ENCODE results near the gene PSG3. TPM values are rescaled to one million over a fixed set of nuclear protein-coding genes. Genes with fewer than 3 reads are reported as not detected.
"Not testable (repeated sequence)": the region's sequence is repeated elsewhere in the genome, so short reads cannot be mapped to it uniquely, and the experiment has no call there.

PSG3 gene
- total RNA-seq: not detected
- long read RNA-seq: 0 reads

GRCh38 chr19:42740381-42740780 lies at the start of gene PSG3:
PSG3 (minus strand) TSS chr19:42740481; CDS start chr19:42740384, 97 bp downstream.
- DNase-seq (ENCODE audit: low spot score); intact Hi-C loops (cut with DNase I): not testable (repeated sequence)

- intact Hi-C loops (cut with DNase I); DNase-seq (ENCODE audit: low spot score): not testable (repeated sequence)
Observed at GRCh38 chr19:42788766-42789165, 48.5 kb upstream of the PSG3 start.

- intact Hi-C loops (cut with DNase I); DNase-seq (ENCODE audit: low spot score): not testable (repeated sequence)
Observed at GRCh38 chr19:42787766-42788165, 47.5 kb upstream of the PSG3 start.

- intact Hi-C loops (cut with DNase I); DNase-seq (ENCODE audit: low spot score): not testable (repeated sequence)
Observed at GRCh38 chr19:42776750-42777612, 36.7 kb upstream of the PSG3 start.

GRCh38 chr19:42774510-42775158 lies 34.4 kb upstream of the PSG3 start:
- intact Hi-C loops (cut with DNase I); DNase-seq (ENCODE audit: low spot score): not testable (repeated sequence)

GRCh38 chr19:42767319-42767718 lies 27.0 kb upstream of the PSG3 start:
- DNase-seq (ENCODE audit: low spot score); intact Hi-C loops (cut with DNase I): not testable (repeated sequence)

GRCh38 chr19:42766871-42767270 lies 26.6 kb upstream of the PSG3 start:
- intact Hi-C loops (cut with DNase I); DNase-seq (ENCODE audit: low spot score): not testable (repeated sequence)

- DNase-seq (ENCODE audit: low spot score): no peak
- intact Hi-C loops (cut with DNase I): no loop called here
Observed at GRCh38 chr19:42764836-42765235, 24.6 kb upstream of the PSG3 start.

- intact Hi-C loops (cut with DNase I): no loop called here
- no peak for DNase-seq (ENCODE audit: low spot score)
Observed at GRCh38 chr19:42762789-42763188, 22.5 kb upstream of the PSG3 start.

GRCh38 chr19:42761924-42762295 lies 21.6 kb upstream of the PSG3 start:
- DNase-seq (ENCODE audit: low spot score); intact Hi-C loops (cut with DNase I): not testable (repeated sequence)

- intact Hi-C loops (cut with DNase I); DNase-seq (ENCODE audit: low spot score): not testable (repeated sequence)
Observed at GRCh38 chr19:42760954-42761923, 21.0 kb upstream of the PSG3 start.

GRCh38 chr19:42758667-42759066 lies 18.4 kb upstream of the PSG3 start:
- intact Hi-C loops (cut with DNase I); DNase-seq (ENCODE audit: low spot score): not testable (repeated sequence)

GRCh38 chr19:42752246-42752645 lies 12.0 kb upstream of the PSG3 start:
- DNase-seq (ENCODE audit: low spot score); intact Hi-C loops (cut with DNase I): not testable (repeated sequence)

- DNase-seq (ENCODE audit: low spot score); intact Hi-C loops (cut with DNase I): not testable (repeated sequence)
Observed at GRCh38 chr19:42741726-42742607, 1.7 kb upstream of the PSG3 start.

- not testable (repeated sequence) for DNase-seq (ENCODE audit: low spot score)
Observed at GRCh38 chr19:42737581-42738011, 2.7 kb downstream of the PSG3 start.

GRCh38 chr19:42728341-42728740 lies 11.9 kb downstream of the PSG3 start:
- intact Hi-C loops (cut with DNase I): not testable (repeated sequence)

More at GRCh38 chr19:42737581-42738011, 2.7 kb downstream of the PSG3 start:
- intact Hi-C loops (cut with DNase I): not testable (repeated sequence)

GRCh38 chr19:42714000-42714399 lies 26.3 kb downstream of the PSG3 start:
- DNase-seq (ENCODE audit: low spot score); intact Hi-C loops (cut with DNase I): not testable (repeated sequence)

More at GRCh38 chr19:42728341-42728740, 11.9 kb downstream of the PSG3 start:
- not testable (repeated sequence) for DNase-seq (ENCODE audit: low spot score)

- intact Hi-C loops (cut with DNase I); DNase-seq (ENCODE audit: low spot score): not testable (repeated sequence)
Observed at GRCh38 chr19:42712753-42713152, 27.5 kb downstream of the PSG3 start.
